Measurements from ENCODE around the gene NCEH1.
"Not testable (repeated sequence)": the region's sequence is repeated elsewhere in the genome, so short reads cannot be mapped to it uniquely, and the experiment has no call there.

The NCEH1 gene

GRCh38 chr3:172707967-172708366 lies 2.9 kb downstream of the NCEH1 start:
- in situ Hi-C loops (cut with MboI; ENCODE audit: low sequenced_read_pairs): no loop called here

DNA sequence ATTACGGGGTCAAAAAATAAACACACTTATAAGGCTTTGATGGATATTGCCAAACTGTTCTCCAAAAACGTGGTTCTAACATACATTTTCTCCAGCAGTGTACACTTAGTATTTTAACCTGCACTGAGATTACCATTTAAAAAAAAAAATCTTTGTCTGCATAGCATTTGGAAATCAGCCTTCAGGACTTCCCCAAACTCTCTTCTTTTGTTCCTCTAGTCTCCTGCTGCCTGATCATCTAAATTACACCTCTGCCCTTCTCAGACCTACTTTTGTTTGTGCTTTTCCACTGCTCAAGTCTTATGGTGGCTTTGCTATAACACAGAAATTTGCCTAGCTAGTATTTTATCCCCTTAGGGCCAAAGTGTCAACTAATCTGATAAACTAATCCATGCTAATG lies 3.8 kb downstream of the NCEH1 start:
- in situ Hi-C loops (cut with MboI; ENCODE audit: low sequenced_read_pairs): no loop called here

- in situ Hi-C loops (cut with MboI; ENCODE audit: low sequenced_read_pairs): no loop called here
These were observed 5.7 kb downstream of the NCEH1 start for GRCh38 chr3:172705170-172705569.

GRCh38 chr3:172704001-172704400 lies 6.9 kb downstream of the NCEH1 start:
- in situ Hi-C loops (cut with MboI; ENCODE audit: low sequenced_read_pairs): no loop called here

GRCh38 chr3:172702731-172703130 lies 8.1 kb downstream of the NCEH1 start:
- in situ Hi-C loops (cut with MboI; ENCODE audit: low sequenced_read_pairs): not testable (repeated sequence)

DNA sequence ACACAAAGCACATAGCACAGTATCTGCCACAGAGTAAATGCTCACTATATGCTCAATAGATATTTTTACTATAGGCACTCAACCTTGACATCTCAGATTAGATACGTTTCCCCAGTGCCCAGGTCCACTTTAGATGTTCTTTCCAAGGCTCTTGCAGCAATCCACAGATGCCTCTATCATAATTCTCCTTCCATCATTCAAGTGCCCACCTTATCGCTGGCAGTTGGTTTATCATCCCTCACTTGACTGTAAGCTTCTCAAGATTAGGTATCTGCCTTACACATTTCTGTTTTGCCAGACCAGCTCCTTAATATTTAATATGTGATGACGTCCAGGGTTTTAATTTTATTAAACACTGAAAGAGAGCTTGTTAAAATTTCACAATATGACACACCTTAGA lies 8.6 kb downstream of the NCEH1 start:
- in situ Hi-C loops (cut with MboI; ENCODE audit: low sequenced_read_pairs): no loop called here

DNA sequence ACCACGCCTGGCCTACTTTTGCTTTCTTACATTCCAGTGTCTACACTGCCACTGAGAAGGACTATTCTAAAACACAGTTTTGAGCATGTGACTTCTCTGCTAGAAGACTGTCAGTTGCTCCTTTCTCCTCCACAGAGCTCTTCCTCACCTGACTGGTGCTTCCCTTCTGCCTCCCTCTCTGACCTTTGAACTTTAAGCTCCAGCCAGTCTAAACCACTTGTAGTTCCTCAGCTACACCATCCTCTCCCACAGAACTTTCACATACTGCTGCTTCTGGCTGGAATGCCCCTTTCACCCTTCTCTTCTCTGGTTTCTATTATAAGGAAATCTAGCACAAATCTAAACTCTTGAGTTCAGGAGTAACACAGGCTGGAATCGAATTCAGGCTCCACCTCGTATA lies 9.1 kb downstream of the NCEH1 start:
- in situ Hi-C loops (cut with MboI; ENCODE audit: low sequenced_read_pairs): no loop called here

- in situ Hi-C loops (cut with MboI; ENCODE audit: low sequenced_read_pairs): no loop called here
These were observed 9.9 kb downstream of the NCEH1 start for GRCh38 chr3:172700936-172701455.

- in situ Hi-C loops (cut with MboI; ENCODE audit: low sequenced_read_pairs): no loop called here
These were observed 10.6 kb downstream of the NCEH1 start for GRCh38 chr3:172700256-172700655.

GRCh38 chr3:172699031-172699430 lies 11.8 kb downstream of the NCEH1 start:
- in situ Hi-C loops (cut with MboI; ENCODE audit: low sequenced_read_pairs): no loop called here

- in situ Hi-C loops (cut with MboI; ENCODE audit: low sequenced_read_pairs): no loop called here
These were observed 12.2 kb downstream of the NCEH1 start for GRCh38 chr3:172698631-172699030.

DNA sequence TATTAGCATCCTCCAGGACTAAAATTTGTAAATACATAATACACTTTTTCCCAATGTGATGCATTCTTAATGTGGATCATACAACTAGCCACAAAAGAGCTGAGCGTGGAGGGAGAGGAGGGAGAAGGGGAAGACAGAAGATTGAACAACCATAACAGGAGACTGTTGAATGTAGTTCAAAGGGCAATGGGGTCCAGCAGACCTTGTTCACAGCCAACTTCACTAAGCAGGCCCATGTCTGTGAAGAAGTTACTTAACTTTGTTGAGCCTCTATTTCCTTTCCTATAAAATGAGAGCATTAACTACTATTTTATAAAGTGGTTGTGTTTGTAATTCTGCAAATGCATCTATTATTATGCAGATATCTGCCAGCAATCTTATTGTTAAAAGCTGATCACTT lies 13.3 kb downstream of the NCEH1 start:
- in situ Hi-C loops (cut with MboI; ENCODE audit: low sequenced_read_pairs): no loop called here

- in situ Hi-C loops (cut with MboI; ENCODE audit: low sequenced_read_pairs): no loop called here
These were observed 14.5 kb downstream of the NCEH1 start for GRCh38 chr3:172696357-172696756.

- in situ Hi-C loops (cut with MboI; ENCODE audit: low sequenced_read_pairs): no loop called here
These were observed 16.2 kb downstream of the NCEH1 start for GRCh38 chr3:172694573-172695246.

- in situ Hi-C loops (cut with MboI; ENCODE audit: low sequenced_read_pairs): no loop called here
These were observed 18.0 kb downstream of the NCEH1 start for GRCh38 chr3:172692751-172693338.

GRCh38 chr3:172690936-172691335 lies 19.9 kb downstream of the NCEH1 start:
- in situ Hi-C loops (cut with MboI; ENCODE audit: low sequenced_read_pairs): no loop called here

- in situ Hi-C loops (cut with MboI; ENCODE audit: low sequenced_read_pairs): no loop called here
These were observed 22.3 kb downstream of the NCEH1 start for GRCh38 chr3:172688588-172688987.

DNA sequence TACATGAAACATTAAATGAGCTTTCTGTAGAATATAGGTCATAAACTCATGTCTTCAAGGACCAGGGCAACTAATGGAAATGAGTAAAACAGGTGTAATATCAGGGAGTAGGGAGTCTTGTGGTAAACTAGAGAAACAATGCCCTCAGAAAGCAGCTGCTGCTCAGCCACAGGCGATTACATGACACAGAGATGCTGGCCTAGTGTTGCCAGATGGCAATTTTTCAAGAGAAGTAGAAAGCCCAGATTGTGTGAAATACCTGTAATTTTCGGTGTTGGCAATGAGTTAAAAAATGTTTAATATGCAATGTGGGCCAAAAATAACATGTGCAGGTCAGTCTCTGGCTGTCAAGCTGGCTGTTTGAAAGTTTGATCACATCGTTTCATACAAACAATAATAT lies 23.4 kb downstream of the NCEH1 start:
- in situ Hi-C loops (cut with MboI; ENCODE audit: low sequenced_read_pairs): no loop called here

DNA sequence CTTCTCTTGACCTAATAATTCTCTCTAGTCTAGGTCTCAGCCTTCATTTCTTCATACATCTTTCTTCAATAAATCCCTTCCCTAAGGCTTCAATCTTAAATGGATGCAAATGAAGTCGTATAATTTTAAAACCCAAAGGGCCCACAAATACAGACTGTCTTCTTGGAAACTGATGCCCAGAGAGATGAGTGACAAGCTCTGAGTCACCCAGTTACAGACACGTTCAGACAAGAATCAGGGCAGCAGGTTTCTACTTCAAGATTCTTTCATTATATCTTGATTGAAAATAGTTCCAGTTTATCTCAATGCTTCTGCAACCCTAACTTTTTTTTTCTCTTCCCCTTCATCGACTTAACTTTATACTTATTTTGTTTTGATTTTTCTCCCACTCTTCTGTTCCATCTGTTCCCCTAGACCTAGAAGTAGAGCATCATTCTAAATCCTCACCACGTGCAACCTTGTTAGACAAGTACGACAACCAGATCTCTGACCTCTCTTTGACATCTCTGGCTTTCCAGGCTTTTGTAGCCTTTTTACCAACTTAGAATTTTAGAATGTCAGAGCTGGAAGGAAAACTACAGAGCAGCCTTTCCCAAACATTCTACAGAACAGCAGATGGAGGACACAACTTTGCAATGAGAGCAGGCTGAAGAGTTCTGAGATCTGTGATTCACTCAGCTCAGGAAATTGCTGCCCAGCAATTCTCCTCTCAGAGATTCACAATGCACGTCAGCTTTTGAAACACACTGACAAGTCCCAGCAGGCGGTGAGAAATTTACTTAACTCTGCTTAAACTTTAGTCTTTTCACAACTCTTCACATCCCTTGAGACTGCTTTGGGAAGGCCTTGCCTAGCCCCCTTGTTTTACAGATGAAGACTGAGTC lies 25.3 kb downstream of the NCEH1 start:
- in situ Hi-C loops (cut with MboI; ENCODE audit: low sequenced_read_pairs): no loop called here

DNA sequence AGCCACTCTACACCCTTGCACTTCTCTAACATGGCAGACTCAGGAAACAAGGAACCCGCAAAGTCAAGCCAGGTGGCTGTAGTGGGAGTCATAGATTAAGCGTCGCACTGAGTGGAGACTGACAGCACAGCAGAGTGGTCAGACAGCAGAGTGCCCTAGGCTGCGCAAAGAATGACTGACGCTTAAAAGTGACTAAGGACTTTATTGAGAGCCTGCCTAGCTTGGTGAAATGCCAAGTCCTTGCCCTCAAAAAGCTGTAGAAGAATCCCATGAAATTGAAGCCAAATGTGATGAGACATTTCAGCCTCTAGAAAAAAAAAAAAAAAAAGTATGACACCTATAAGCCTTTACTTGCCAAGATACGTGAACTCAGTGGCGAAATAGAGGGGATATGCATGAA lies 30.2 kb downstream of the NCEH1 start:
- in situ Hi-C loops (cut with MboI; ENCODE audit: low sequenced_read_pairs): no loop called here

- in situ Hi-C loops (cut with MboI; ENCODE audit: low sequenced_read_pairs): no loop called here
These were observed 31.3 kb downstream of the NCEH1 start for GRCh38 chr3:172679599-172679998.

GRCh38 chr3:172678068-172678467 lies 32.8 kb downstream of the NCEH1 start:
- in situ Hi-C loops (cut with MboI; ENCODE audit: low sequenced_read_pairs): no loop called here
